HG02973 (cell line): Measurements from ENCODE around the gene NOXA1.

Source experiments
- ATAC-seq: cut with Tn5 transposase; IDR thresholded peaks from one replicate; pipeline ENCODE4 v1.9.1; 2021; ENCODE audit warnings: moderate library complexity; ENCODE audit not compliant: unreplicated experiment

The NOXA1 gene

DNA sequence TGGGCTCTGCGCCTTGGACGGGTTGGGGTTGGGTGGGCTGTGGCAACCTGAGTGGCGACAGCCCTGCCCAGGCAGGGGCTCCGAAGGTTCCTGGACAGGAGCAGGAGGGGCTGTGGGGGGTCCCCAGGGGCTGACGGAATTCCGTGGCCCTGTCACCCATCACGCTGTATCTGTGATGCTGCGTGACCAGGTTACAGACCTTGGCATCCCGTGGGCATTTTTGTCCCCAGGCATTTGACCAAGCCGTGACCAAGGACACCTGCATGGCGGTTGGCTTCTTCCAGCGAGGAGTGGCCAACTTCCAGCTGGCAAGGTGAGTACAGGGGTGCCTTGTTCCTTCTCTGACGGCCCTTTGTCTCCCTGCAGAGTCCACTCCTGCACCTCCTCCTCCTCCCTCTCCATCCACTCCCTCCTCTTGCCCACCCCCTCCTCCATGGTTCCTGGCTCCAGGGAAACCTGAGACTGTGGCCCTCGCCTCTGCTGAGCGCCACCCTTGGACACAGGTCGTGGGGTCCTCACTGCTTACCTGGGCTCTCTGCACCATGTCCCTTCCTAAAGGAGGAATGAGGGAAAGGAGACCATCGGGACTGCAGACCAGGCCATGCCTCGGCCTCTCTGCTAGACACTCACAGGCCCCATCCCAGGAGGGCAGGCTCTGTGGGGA, 3.0 kb downstream of the NOXA1 start:
- no peak for ATAC-seq

GRCh38 chr9:137427454-137428310, 4.5 kb downstream of the NOXA1 start:
- no peak for ATAC-seq

DNA sequence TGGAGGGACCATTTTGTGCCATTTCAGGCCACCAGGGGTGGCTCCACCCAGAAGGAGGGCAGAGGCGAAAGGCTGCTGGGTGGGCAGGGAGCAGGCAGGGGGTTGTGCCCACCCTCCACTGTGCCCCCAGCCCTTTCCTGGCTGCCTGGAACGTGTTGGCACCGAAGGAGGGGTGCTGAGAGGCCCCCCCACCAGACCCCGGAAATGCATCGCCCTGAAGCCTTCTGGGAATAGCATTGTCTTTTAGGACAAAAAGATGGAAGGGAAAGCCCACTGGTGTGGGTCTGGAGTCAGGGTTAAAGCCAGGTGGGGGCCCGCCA, 5.1 kb downstream of the NOXA1 start:
- ATAC-seq: no peak

DNA sequence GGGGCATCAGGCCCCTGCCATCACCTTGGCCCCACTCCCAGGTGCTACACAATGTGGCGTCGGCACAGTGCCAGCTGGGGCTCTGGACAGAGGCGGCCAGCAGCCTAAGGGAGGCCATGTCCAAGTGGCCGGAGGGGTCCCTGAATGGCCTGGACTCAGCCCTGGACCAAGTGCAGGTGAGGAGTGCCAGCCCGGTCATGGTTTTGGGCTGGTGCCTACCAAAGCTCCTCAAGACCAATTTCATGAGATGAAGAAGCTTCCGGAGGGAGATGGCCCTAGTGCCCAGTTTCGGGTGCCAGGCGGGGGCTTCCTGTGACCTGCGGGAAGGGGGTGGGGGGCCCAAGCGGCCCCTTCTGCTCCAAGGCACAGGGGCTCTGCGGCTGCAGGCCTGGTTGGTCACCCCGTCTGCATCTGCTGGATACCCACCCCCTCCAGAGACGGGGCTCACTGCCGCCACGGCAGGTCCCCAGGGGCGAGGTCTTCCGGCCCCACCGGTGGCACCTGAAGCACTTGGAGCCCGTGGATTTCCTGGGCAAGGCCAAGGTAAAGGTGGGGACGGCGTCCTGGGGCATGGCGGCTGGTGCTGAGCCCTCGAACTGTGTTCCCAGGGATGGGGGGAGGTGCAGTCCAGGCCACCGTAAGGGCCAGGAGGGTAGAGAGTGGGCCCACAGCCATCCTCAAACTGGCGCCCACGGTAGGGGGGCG, 5.8 kb downstream of the NOXA1 start:
- no peak for ATAC-seq

GRCh38 chr9:137429546-137429890, 6.3 kb downstream of the NOXA1 start:
- ATAC-seq: no peak

GRCh38 chr9:137429974-137430722, 7.0 kb downstream of the NOXA1 start:
- no peak for ATAC-seq

DNA sequence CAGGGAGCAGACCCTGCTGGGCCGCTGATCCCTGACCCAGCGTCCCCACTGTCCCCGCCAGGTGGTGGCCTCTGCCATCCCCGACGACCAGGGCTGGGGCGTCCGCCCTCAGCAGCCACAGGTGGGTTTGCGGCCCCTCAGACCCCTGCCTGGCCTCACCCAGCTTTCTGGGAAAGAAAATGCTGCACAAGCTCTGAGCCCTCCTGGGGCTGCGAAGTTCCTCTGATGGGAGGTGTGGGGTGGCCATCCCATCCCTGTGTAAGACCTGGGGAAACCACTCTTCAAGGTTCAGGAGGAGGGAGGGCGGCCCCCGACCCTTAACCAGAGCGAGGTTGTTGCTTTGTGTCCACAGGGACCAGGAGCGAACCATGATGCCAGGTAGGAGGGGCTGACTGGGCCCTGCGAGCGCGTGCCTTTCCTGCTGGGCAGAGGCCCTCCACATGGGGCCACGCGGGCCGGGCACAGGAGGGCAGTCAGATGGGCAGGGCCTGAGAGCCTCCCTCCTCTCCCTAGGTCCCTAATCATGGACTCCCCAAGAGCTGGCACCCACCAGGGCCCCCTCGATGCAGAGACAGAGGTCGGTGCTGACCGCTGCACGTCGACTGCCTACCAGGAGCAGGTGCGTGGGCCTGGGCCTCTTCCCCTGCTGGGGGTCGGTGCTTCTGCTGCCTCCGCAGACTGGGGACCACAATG, 7.7 kb downstream of the NOXA1 start:
- no peak for ATAC-seq

DNA sequence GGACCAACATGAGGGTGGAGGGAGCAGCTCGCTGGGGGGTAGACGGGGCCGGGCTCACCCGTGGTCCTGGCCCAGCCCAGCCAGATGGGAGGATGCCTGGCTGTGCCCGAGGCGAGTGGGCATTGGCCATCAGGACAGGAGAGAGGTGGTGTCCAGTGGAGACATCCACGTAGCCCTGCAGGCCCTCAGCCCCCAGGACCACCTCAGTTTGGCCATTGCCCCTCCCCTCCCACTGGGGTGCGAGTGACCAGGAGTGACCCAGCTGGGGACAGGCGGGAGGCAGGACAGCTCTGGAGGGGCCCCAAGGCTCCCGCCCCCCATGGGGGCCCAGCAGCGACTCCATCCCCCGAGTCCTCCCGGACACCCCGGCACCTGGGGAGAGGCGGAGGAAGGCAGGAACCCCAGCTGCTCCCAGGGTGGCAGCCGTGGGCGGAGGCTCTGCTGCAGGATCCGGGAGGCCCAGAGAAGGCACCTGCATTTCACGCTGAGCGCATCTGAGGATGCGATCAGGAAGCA, 8.3 kb downstream of the NOXA1 start:
- no peak for ATAC-seq

DNA sequence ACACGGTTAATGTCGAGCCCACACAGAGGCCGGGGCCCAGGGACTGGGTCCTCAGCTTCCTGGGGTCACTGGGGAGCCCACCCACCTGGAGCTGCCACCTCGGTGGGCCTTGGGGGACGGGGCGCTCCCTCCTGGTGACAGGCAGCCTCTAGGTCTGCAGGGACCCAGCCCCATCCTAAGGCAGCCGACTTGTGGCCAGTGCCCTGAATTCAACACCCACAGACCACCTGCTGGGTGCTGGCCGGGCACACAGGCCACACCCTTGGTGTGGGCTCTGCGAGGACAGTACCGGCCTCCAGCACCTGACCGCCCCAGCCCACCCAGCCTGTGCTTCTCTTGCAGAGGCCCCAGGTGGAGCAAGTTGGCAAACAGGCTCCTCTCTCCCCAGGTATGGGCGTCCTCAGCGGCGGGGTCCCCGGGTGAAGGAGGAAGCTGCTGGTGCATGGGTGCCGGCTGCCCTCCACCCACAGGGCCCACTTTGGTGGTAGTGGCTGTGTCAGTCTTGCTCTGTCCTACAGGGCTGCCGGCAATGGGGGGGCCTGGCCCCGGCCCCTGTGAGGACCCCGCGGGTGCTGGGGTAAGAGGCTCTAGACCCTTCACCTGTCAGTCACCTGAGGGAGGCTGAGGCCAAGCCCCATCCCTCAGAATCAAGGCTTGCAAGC, 9.6 kb downstream of the NOXA1 start:
- no peak for ATAC-seq

GRCh38 chr9:137433349-137433915, 10.2 kb downstream of the NOXA1 start:
- ATAC-seq: no peak

DNA sequence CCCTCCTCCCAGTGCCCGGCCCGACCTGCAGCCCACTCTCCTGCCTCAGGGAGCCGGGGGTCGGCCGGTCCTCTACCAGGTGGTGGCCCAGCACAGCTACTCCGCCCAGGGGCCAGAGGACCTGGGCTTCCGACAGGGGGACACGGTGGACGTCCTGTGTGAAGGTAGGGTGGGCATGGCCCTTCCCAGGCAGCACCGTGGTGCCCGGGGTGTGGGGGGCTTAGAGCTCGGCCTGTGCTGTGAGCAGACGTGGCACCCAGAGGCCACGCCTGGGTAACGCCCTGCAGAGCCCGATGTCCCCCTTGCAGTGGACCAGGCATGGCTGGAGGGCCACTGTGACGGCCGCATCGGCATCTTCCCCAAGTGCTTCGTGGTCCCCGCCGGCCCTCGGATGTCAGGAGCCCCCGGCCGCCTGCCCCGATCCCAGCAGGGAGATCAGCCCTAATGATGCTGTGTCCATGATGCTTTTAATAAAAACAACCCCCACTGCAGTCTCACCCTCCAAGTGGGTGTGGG, 10.8 kb downstream of the NOXA1 start:
- no peak for ATAC-seq

GRCh38 chr9:137434498-137435380, 11.5 kb downstream of the NOXA1 start:
- ATAC-seq: no peak

DNA sequence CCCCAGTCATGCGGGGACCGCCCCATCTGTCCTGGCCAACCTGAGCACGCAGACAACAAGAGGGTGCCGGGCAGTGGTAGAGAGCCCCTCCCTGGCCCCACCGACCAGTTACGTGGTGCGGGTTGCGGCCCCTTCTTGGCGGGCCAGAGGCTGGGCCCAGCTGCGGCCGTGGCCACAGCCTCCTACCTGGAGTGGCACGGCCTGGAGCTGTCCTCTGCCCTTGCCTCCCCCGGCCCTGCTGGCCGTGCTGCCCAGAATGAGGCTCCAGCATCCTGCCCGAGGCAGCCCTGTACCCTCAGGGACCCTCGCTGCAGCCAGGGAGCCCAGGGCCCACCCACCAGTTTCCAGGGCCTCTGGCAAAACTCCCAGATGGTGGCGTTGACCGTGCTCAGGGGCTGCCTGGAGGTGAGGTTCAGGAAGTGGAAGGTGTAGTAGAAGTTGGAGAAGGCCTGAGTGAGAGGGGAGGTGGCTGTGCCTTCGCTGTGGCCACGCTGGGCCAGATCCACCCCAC, 12.2 kb downstream of the NOXA1 start:
- no peak for ATAC-seq

GRCh38 chr9:137435980-137436760, 13.0 kb downstream of the NOXA1 start:
- no peak for ATAC-seq

DNA sequence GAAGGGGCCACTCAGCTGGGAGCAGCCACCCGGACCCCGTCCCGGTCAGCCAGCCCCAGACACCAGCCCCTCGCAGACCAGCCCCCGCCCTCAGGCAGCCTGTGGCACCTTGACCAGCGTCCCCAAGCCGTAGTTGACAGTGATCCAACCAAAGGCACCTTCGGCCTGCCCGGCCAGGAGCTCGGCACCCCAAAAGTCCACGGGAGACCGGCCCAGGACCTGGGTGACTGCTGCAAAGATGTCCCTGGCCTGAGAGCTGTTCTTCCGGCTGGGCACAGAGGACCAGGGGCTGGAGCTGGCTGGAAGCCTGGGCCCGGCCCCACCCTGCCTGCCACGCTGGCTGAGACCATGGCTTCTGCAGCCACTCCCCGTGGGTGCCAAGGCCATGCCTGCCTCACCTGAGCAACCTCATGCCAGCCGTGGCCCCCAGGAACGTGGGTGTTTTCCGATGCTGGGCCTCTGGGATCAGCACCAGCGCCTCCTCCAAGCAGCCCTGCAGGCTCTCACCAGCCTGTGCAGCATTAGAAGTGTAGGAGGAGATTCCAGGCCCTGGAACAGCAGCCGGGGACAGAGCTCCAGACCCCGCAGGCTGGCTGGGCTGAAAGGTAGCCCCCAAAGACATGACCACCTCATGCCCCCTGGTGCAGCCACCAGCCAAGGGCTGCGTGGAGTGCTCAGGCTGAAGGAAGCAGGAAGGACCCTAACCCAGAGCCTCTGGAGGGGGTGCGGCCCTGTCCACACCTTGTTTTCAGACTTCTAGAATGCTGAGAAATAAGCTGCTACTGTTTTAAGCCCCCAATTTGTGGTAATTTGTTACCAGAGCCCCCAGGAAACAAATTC, 13.8 kb downstream of the NOXA1 start:
- ATAC-seq: no peak

GRCh38 chr9:137437691-137438590, 14.7 kb downstream of the NOXA1 start:
- no peak for ATAC-seq
